Astrocyte (in vitro differentiated cells and primary cell): ENCODE measurements around the gene CERT1.
"Not testable (repeated sequence)": the region's sequence is repeated elsewhere in the genome, so short reads cannot be mapped to it uniquely, and the experiment has no call there.

Experiments used
- CTCF ChIP-seq: IDR thresholded peaks from 2 replicates; pipeline ENCODE4 v1.5.1; 2011; ENCODE audit warnings: low read depth, mild to moderate bottlenecking, inconsistent platforms, low read length, moderate library complexity; ENCODE audit not compliant: insufficient read depth
- EZH2 ChIP-seq: IDR thresholded peaks from 2 replicates; pipeline ENCODE4 v1.6.1; 2012; ENCODE audit warnings: mild to moderate bottlenecking, low read length, inconsistent platforms; ENCODE audit not compliant: insufficient read depth

- TF ChIP-seq CTCF, EZH2: not testable (repeated sequence)
Measured at GRCh38 chr5:75560655-75561054, 49.2 kb upstream of the CERT1 start.
